Measurements from ENCODE around the gene DPP6. TPM values are rescaled to one million over a fixed set of nuclear protein-coding genes. Genes with fewer than 3 reads are reported as not detected.

DPP6 gene
- total RNA-seq, 1 experiment from 2014 or later: not detected

DNA sequence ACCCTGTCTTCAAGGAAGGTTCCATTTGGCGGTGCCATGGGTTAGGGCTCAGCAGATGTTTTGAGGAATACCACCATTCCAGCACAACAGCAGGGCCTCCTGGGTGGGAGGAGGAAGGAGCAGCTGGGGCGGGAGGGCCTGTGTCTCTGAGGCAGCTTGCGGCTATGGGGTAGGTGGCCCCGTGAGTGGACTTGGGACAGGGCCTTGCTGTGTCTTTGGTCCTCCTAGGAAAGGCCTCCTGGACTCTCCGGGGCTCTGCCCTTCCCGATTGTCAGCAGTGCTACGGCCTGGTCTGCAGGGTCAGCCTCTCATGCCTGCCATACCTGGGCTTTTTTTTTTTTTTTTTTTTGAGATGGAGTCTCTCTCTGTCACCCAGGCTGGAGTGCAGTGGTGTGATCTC is 854.0 kb downstream of the DPP6 start:
- no TSS peak for BruUV-seq (replicated peaks)
- CTCF ChIA-PET: no interaction called here
- no peak for TF ChIP-seq POLR2AphosphoS5 (IDR thresholded peaks at IDR 0.05; ENCODE audit: low read depth, low read length)
- no peak for TF ChIP-seq TCF7L2 (IDR thresholded peaks at IDR 0.05; ENCODE audit: low read depth, low read length)
- TF ChIP-seq, protein P1, sequence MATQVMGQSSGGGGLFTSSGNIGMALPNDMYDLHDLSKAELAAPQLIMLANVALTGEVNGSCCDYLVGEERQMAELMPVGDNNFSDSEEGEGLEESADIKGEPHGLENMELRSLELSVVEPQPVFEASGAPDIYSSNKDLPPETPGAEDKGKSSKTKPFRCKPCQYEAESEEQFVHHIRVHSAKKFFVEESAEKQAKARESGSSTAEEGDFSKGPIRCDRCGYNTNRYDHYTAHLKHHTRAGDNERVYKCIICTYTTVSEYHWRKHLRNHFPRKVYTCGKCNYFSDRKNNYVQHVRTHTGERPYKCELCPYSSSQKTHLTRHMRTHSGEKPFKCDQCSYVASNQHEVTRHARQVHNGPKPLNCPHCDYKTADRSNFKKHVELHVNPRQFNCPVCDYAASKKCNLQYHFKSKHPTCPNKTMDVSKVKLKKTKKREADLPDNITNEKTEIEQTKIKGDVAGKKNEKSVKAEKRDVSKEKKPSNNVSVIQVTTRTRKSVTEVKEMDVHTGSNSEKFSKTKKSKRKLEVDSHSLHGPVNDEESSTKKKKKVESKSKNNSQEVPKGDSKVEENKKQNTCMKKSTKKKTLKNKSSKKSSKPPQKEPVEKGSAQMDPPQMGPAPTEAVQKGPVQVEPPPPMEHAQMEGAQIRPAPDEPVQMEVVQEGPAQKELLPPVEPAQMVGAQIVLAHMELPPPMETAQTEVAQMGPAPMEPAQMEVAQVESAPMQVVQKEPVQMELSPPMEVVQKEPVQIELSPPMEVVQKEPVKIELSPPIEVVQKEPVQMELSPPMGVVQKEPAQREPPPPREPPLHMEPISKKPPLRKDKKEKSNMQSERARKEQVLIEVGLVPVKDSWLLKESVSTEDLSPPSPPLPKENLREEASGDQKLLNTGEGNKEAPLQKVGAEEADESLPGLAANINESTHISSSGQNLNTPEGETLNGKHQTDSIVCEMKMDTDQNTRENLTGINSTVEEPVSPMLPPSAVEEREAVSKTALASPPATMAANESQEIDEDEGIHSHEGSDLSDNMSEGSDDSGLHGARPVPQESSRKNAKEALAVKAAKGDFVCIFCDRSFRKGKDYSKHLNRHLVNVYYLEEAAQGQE (IDR thresholded peaks at IDR 0.05; ENCODE audit: insufficient read depth in 1 of 2, low read depth in 2 of 2, low read length in 1 of 2): no peak
- TF ChIP-seq, protein P2, sequence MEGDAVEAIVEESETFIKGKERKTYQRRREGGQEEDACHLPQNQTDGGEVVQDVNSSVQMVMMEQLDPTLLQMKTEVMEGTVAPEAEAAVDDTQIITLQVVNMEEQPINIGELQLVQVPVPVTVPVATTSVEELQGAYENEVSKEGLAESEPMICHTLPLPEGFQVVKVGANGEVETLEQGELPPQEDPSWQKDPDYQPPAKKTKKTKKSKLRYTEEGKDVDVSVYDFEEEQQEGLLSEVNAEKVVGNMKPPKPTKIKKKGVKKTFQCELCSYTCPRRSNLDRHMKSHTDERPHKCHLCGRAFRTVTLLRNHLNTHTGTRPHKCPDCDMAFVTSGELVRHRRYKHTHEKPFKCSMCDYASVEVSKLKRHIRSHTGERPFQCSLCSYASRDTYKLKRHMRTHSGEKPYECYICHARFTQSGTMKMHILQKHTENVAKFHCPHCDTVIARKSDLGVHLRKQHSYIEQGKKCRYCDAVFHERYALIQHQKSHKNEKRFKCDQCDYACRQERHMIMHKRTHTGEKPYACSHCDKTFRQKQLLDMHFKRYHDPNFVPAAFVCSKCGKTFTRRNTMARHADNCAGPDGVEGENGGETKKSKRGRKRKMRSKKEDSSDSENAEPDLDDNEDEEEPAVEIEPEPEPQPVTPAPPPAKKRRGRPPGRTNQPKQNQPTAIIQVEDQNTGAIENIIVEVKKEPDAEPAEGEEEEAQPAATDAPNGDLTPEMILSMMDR (IDR thresholded peaks at IDR 0.05): no peak
- TF ChIP-seq SIN3A (IDR thresholded peaks at IDR 0.05; ENCODE audit: borderline replicate concordance, insufficient read depth, low read depth, low read length): no peak

DNA sequence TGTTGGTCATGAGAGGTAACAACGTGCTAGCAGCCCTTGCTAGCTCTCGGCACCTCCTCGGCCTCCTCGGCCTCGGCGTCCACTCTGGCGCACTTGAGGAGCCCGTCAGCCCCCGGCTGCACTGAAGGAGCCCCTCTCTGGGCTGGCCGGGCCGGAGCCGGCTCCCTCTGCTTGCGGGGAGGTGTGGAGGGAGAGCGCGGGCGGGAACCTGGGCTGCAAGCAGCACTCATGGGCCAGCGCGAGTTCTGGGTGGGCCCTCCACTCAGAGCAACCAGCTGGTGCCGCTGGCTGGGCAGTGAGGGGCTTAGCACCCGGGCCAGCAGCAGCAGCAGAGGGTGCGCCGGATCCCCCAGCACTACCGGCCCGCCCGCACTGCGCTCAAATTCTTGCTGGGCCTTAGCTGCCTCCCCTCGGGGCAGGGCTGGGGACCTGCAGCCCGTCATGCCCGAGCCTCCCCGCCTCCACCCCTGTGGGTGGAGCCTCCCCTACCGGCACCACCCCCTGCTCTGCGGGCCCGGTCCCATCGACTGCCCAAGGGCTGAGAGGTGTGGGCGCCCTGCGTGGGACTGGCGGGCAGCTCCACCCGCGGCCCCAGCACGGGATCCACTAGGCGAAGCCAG is 854.6 kb downstream of the DPP6 start:
- no peak overlapping the region for H3K27ac ChIP-seq (ENCODE audit: low read length)
- no peaks in the 10 kb centered on the region for H3K4me1 ChIP-seq (ENCODE audit: control insufficient read depth, insufficient read depth, low read length)
- DNase-seq (ENCODE audit: low read depth, low spot score) (no peak), ATAC-seq (no peak)
- in situ Hi-C loops (cut with HindIII; ENCODE audit: low pct_unique_long_range_greater_than_20kb, low sequenced_read_pairs): no loop called here
- CTCF ChIA-PET: no interaction called here
- TF ChIP-seq POLR2AphosphoS5 (IDR thresholded peaks at IDR 0.05; ENCODE audit: low read depth, low read length): no peak
- no peak for TF ChIP-seq SIN3A (IDR thresholded peaks at IDR 0.05; ENCODE audit: borderline replicate concordance, insufficient read depth, low read depth, low read length)
- TF ChIP-seq, protein P1 (IDR thresholded peaks at IDR 0.05; ENCODE audit: insufficient read depth in 1 of 2, low read depth in 2 of 2, low read length in 1 of 2): no peak
- TF ChIP-seq, protein P2 (IDR thresholded peaks at IDR 0.05): no peak
- TF ChIP-seq TCF7L2 (IDR thresholded peaks at IDR 0.05; ENCODE audit: low read depth, low read length): no peak
- no peaks in the 10 kb centered on the region for H3K36me3 ChIP-seq (ENCODE audit: control insufficient read depth, insufficient read depth, low read length)
- H3K4me3 ChIP-seq (ENCODE audit: low read depth in 2 of 2, low read length in 2 of 2): no peak overlapping the region
- H3K9me3 ChIP-seq (ENCODE audit: control insufficient read depth, insufficient read depth, low read depth, low read length): no peaks in the 10 kb centered on the region
- POLR2A ChIA-PET: no interaction called here
- intact Hi-C loops (cut with micrococcal nuclease; ENCODE audit: unreplicated experiment): no loop called here
- no TSS peak for BruUV-seq (replicated peaks)
- no peaks in the 10 kb centered on the region for H3K27me3 ChIP-seq (ENCODE audit: control insufficient read depth, insufficient read depth, low read length)

More for the DNA sequence above, 854.0 kb downstream of the DPP6 start:
- Histone ChIP-seq H3K27me3 (ENCODE audit: control insufficient read depth, insufficient read depth, low read length) (no peaks in the 10 kb centered on the region), H3K4me3 (ENCODE audit: low read depth in 2 of 2, low read length in 2 of 2) (no peak overlapping the region), H3K9me3 (ENCODE audit: control insufficient read depth, insufficient read depth, low read depth, low read length) (no peaks in the 10 kb centered on the region), H3K36me3 (ENCODE audit: control insufficient read depth, insufficient read depth, low read length) (no peaks in the 10 kb centered on the region), H3K4me1 (ENCODE audit: control insufficient read depth, insufficient read depth, low read length) (no peaks in the 10 kb centered on the region), H3K27ac (ENCODE audit: low read length) (no peak overlapping the region)
- POLR2A ChIA-PET: interaction anchor here (0.7 kb wide), 1 partner anchor 72 kb away, joined by 7 read pairs; no protein-coding TSS in a partner anchor
- intact Hi-C loops (cut with micrococcal nuclease; ENCODE audit: unreplicated experiment): no loop called here
- in situ Hi-C loops (cut with HindIII; ENCODE audit: low pct_unique_long_range_greater_than_20kb, low sequenced_read_pairs): no loop called here
- no peak for DNase-seq (ENCODE audit: low read depth, low spot score)
- ATAC-seq: no peak

All from Panc1 (cell line).